ENCODE measurements around the gene CYSTM1.

CYSTM1 gene

GRCh38 chr5:140213370-140213983 lies 38.5 kb downstream of the CYSTM1 start:
- no peak for TF ChIP-seq CTCF (conservative IDR thresholded peaks at IDR 0.05; ENCODE audit: control insufficient read depth, insufficient read depth, low read depth, low read length)
- no peak for DNase-seq (ENCODE audit: low read depth)
- no peak overlapping the region for H3K4me3 ChIP-seq (ENCODE audit: control insufficient read depth, low read depth, low read length)

- DNase-seq (ENCODE audit: low read depth), result peak; percentile 78
- H3K4me3 ChIP-seq (ENCODE audit: control insufficient read depth, low read depth, low read length), result no peak overlapping the region
- no peak for TF ChIP-seq CTCF (conservative IDR thresholded peaks at IDR 0.05; ENCODE audit: control insufficient read depth, insufficient read depth, low read depth, low read length)
These were observed 39.8 kb downstream of the CYSTM1 start for GRCh38 chr5:140214831-140215230.

- H3K4me3 ChIP-seq (ENCODE audit: control insufficient read depth, low read depth, low read length), result no peak overlapping the region
- no peak for DNase-seq (ENCODE audit: low read depth)
- TF ChIP-seq CTCF (conservative IDR thresholded peaks at IDR 0.05; ENCODE audit: control insufficient read depth, insufficient read depth, low read depth, low read length), result no peak
These were observed 40.3 kb downstream of the CYSTM1 start for GRCh38 chr5:140215276-140215675.

GRCh38 chr5:140216478-140217074 lies 41.6 kb downstream of the CYSTM1 start:
- TF ChIP-seq CTCF (conservative IDR thresholded peaks at IDR 0.05; ENCODE audit: control insufficient read depth, insufficient read depth, low read depth, low read length), result no peak
- no peak for DNase-seq (ENCODE audit: low read depth)
- H3K4me3 ChIP-seq (ENCODE audit: control insufficient read depth, low read depth, low read length), result no peak overlapping the region

- TF ChIP-seq CTCF (conservative IDR thresholded peaks at IDR 0.05; ENCODE audit: control insufficient read depth, insufficient read depth, low read depth, low read length), result no peak
- H3K4me3 ChIP-seq (ENCODE audit: control insufficient read depth, low read depth, low read length), result no peak overlapping the region
- DNase-seq (ENCODE audit: low read depth), result no peak
These were observed 42.5 kb downstream of the CYSTM1 start for GRCh38 chr5:140217299-140218026.

- TF ChIP-seq CTCF (conservative IDR thresholded peaks at IDR 0.05; ENCODE audit: control insufficient read depth, insufficient read depth, low read depth, low read length), result no peak
- H3K4me3 ChIP-seq (ENCODE audit: control insufficient read depth, low read depth, low read length), result no peak overlapping the region
- peak; percentile 41 for DNase-seq (ENCODE audit: low read depth)
These were observed 44.3 kb downstream of the CYSTM1 start for GRCh38 chr5:140219068-140219991.
